HG03558 (cell line): Measurements from ENCODE around the gene PHACTR3.

Source experiments
- ATAC-seq: cut with Tn5 transposase; IDR thresholded peaks from one replicate; pipeline ENCODE4 v1.9.1; 2021; ENCODE audit warnings: moderate number of reproducible peaks; ENCODE audit not compliant: unreplicated experiment; ENCODE audit errors: extremely low read depth

Gene PHACTR3

GRCh38 chr20:59770851-59771250 is 166.5 kb downstream of the PHACTR3 start:
- ATAC-seq = no peak

- ATAC-seq = no peak
Measured at GRCh38 chr20:59771506-59772372, 167.4 kb downstream of the PHACTR3 start.

- ATAC-seq = no peak
Measured at GRCh38 chr20:59772373-59772705, 168.0 kb downstream of the PHACTR3 start.

- no peak for ATAC-seq
Measured at GRCh38 chr20:59772931-59773913, 168.9 kb downstream of the PHACTR3 start.

- no peak for ATAC-seq
Measured at GRCh38 chr20:59774204-59774641, 169.9 kb downstream of the PHACTR3 start.

GRCh38 chr20:59774921-59775686 is 170.8 kb downstream of the PHACTR3 start:
- ATAC-seq = no peak

GRCh38 chr20:59775687-59776055 is 171.3 kb downstream of the PHACTR3 start:
- no peak for ATAC-seq

GRCh38 chr20:59776059-59776603 is 171.8 kb downstream of the PHACTR3 start:
- no peak for ATAC-seq

- ATAC-seq = no peak
Measured at GRCh38 chr20:59776626-59777330, 172.4 kb downstream of the PHACTR3 start.

GRCh38 chr20:59777331-59777725 is 173.0 kb downstream of the PHACTR3 start:
- no peak for ATAC-seq

GRCh38 chr20:59777814-59778575 is 173.7 kb downstream of the PHACTR3 start:
- ATAC-seq = no peak

- ATAC-seq = no peak
Measured at GRCh38 chr20:59778615-59779200, 174.4 kb downstream of the PHACTR3 start.

- no peak for ATAC-seq
Measured at GRCh38 chr20:59779656-59780380, 175.5 kb downstream of the PHACTR3 start.

GRCh38 chr20:59780494-59781185 is 176.3 kb downstream of the PHACTR3 start:
- ATAC-seq = no peak

- ATAC-seq = no peak
Measured at GRCh38 chr20:59781226-59781625, 176.9 kb downstream of the PHACTR3 start.

GRCh38 chr20:59782986-59783640 is 178.8 kb downstream of the PHACTR3 start:
- no peak for ATAC-seq

- no peak for ATAC-seq
Measured at GRCh38 chr20:59783641-59784010, 179.3 kb downstream of the PHACTR3 start.
